Activated naive CD4-positive, alpha-beta T cell treated with anti-CD3 and anti-CD28 coated beads, Interleukin-2, amount 50 U/mL, for 72 hours (primary cell): ENCODE measurements around the gene HEATR9. TPM values are rescaled to one million over a fixed set of nuclear protein-coding genes. Genes with fewer than 3 reads are reported as not detected.

Experiments used
- ATAC-seq, 2 donors: fragments of 150-1000 bp; cut with Tn5 transposase; 2 replicates each; pipeline ENCODE4 v1.10.0; 2021; ENCODE audit warnings: mild to moderate bottlenecking in 2 of 2, moderate library complexity in 2 of 2
- DNase-seq, 2 donors: peaks; one replicate each; pipeline ENCODE4 v3.0.0; 2021 to 2022; ENCODE audit warnings: low spot score in 2 of 2
- H3K27ac Mint-ChIP-seq, 2 donors: one replicate each; pipeline ENCODE4 v1.8.0; 2022; ENCODE audit warnings: mild to moderate bottlenecking in 2 of 2, mixed read lengths in 2 of 2
- H3K36me3 Mint-ChIP-seq, 2 donors: one replicate each; pipeline ENCODE4 v1.8.0; 2022; ENCODE audit warnings: mixed read lengths in 2 of 2
- H3K9me3 Mint-ChIP-seq, 2 donors: one replicate each; pipeline ENCODE4 v1.8.0; 2022; ENCODE audit warnings: mixed read lengths in 2 of 2
- total RNA-seq, 2 donors: library from RNA; stranded (reverse); gene quantifications; one replicate each; pipeline ENCODE4 v1.2.3, GENCODE V29; 2022

Gene HEATR9
- total RNA-seq, 2 donors from 2014 or later, result not detected

GRCh38 chr17:35846055-35846809, 22.5 kb downstream of the HEATR9 start:
- DNase-seq (no peak), ATAC-seq (no peak)
- Mint-ChIP-seq H3K36me3 (peaks cover 18 to 27% of the 10 kb centered on the region in 2 donors), H3K27ac (no peak overlapping the region), H3K9me3 (no peaks in the 10 kb centered on the region)

DNA sequence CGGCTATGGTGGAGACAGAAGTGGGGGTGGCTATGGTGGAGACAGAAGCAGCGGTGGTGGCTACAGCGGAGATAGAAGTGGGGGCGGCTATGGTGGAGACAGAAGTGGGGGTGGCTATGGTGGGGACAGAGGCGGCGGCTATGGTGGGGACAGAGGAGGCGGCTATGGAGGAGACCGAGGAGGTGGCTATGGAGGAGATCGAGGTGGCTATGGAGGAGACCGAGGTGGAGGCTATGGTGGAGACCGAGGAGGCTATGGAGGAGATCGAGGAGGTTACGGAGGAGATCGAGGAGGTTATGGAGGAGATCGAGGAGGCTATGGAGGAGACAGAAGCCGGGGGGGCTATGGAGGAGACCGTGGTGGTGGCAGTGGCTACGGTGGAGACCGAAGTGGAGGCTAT, 24.1 kb downstream of the HEATR9 start:
- no peaks in the 10 kb centered on the region for H3K9me3 Mint-ChIP-seq
- ATAC-seq (no peak), DNase-seq (no peak)
- H3K27ac Mint-ChIP-seq, result peak overlapping the region in 1 of 2 donors; percentile 45
- peaks cover 12 to 27% of the 10 kb centered on the region in 2 donors for H3K36me3 Mint-ChIP-seq

GRCh38 chr17:35843698-35844097, 25.0 kb downstream of the HEATR9 start:
- DNase-seq (no peak), ATAC-seq (no peak)
- Mint-ChIP-seq H3K27ac (peak overlapping the region in 1 of 2 donors; percentile 66), H3K36me3 (peaks cover 9 to 25% of the 10 kb centered on the region in 2 donors), H3K9me3 (no peaks in the 10 kb centered on the region)

DNA sequence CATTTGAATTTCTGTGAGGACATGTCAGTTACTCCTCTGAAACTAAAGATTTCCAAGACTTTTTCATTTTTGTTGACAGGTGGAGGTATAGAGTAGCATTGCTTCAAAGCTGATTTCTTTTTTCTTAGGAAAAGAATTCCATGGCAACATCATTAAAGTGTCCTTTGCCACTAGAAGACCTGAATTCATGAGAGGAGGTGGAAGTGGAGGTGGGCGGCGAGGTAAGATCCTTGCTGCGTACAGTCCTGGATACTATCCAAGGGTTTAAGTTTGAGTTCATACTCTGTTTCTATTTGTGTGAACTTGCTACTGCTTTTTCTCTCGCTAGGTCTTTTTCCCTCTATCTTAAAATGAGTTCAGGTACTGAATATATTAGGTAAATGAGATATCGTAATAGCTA, 26.5 kb downstream of the HEATR9 start:
- Mint-ChIP-seq H3K36me3 (peaks cover 9 to 29% of the 10 kb centered on the region in 2 donors), H3K9me3 (no peaks in the 10 kb centered on the region), H3K27ac (peak overlapping the region in 1 of 2 donors; percentile 31)
- DNase-seq (no peak), ATAC-seq (no peak)

- Mint-ChIP-seq H3K9me3 (no peaks in the 10 kb centered on the region), H3K27ac (peak overlapping the region; percentile 31 to 50), H3K36me3 (peaks cover 9 to 33% of the 10 kb centered on the region in 2 donors)
- ATAC-seq (no peak), DNase-seq (no peak)
Observed at GRCh38 chr17:35841505-35841904, 27.2 kb downstream of the HEATR9 start.

DNA sequence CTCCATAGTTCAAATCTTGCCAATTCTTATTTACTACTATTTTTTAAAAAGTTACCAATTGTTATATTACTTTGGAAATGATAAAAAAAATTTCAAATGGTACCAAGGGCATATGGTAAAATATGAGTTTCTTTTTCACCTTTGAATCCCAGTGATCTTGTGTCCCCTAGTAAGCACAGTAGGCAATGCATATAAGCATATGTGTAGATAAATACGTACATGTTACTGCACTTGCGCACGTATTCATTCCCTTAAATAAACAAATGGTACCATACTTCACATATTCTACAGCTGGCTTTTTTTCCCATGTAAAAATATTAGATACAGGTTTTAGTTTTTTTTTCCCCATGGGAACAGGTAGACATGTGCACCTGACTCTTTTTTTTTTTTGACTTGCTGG, 27.6 kb downstream of the HEATR9 start:
- DNase-seq, result no peak
- peaks cover 9 to 37% of the 10 kb centered on the region in 2 donors for H3K36me3 Mint-ChIP-seq

GRCh38 chr17:35825206-35825605, 43.5 kb downstream of the HEATR9 start:
- Mint-ChIP-seq H3K36me3 (peaks cover 6 to 23% of the 10 kb centered on the region in 2 donors), H3K27ac (no peak overlapping the region), H3K9me3 (no peaks in the 10 kb centered on the region)
- no peak for ATAC-seq
- no peak for DNase-seq

More for the DNA sequence above, 27.6 kb downstream of the HEATR9 start:
- no peak for ATAC-seq
- H3K9me3 Mint-ChIP-seq, result no peaks in the 10 kb centered on the region
- H3K27ac Mint-ChIP-seq, result no peak overlapping the region

GRCh38 chr17:35821308-35821707, 47.4 kb downstream of the HEATR9 start:
- no peaks in the 10 kb centered on the region for H3K9me3 Mint-ChIP-seq
- DNase-seq (no peak), ATAC-seq (no peak)
- peaks cover 6 to 15% of the 10 kb centered on the region in 2 donors for H3K36me3 Mint-ChIP-seq
- H3K27ac Mint-ChIP-seq, result peak overlapping the region in 1 of 2 donors; percentile 33

GRCh38 chr17:35819455-35819854, 49.2 kb downstream of the HEATR9 start:
- no peak for ATAC-seq
- Mint-ChIP-seq H3K27ac (no peak overlapping the region), H3K36me3 (peaks cover 6 to 15% of the 10 kb centered on the region in 2 donors), H3K9me3 (no peaks in the 10 kb centered on the region)
- DNase-seq, result no peak

DNA sequence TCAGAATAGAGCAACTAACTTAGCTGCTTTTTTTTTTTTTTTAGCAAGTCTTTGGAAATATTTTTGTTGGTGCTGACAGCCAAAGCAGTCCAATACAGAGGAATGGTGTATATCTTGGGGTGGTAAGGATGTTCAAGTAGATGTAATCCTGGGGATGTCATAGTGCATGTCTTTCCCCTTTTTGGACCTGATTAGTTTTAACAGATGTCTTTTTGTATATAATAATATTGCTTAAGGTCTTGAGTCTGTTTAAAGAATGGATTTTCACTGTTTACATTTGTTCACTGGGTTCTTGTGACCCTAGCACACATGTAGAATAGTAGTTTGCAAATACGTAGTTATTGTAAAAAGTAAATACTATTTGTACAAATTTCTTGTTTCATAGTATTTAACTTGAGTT, 51.5 kb downstream of the HEATR9 start:
- Mint-ChIP-seq H3K27ac (no peak overlapping the region), H3K9me3 (no peaks in the 10 kb centered on the region), H3K36me3 (peaks cover 0 to 9% of the 10 kb centered on the region in 2 donors)
- ATAC-seq (no peak), DNase-seq (no peak)

DNA sequence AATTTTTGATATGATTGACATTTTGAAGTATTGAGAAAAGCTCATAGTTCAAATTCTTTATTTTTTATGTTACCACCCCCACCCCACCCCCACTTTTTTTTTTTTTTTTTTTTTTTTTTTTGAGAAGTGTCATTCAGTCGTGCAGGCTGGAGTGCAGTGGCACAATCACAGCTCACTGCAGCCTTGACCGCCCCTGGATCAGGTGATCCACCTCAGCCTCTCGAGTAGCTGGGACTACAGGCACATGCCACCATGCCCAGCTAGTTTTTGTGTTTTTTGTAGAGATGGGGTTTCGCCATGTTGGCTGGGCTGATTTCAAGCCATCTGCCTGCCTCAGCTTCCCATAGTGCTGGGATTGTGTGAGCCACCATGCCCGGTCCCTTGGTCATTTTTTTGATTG, 52.0 kb downstream of the HEATR9 start:
- Mint-ChIP-seq H3K27ac (no peak overlapping the region), H3K36me3 (peaks cover 0 to 9% of the 10 kb centered on the region in 2 donors), H3K9me3 (no peaks in the 10 kb centered on the region)
- ATAC-seq (no peak), DNase-seq (no peak)

- Mint-ChIP-seq H3K27ac (no peak overlapping the region), H3K36me3 (peaks cover 16 to 18% of the 10 kb centered on the region in 2 donors), H3K9me3 (no peaks in the 10 kb centered on the region)
- ATAC-seq (no peak), DNase-seq (no peak)
Observed at GRCh38 chr17:35812456-35812855, 56.2 kb downstream of the HEATR9 start.

DNA sequence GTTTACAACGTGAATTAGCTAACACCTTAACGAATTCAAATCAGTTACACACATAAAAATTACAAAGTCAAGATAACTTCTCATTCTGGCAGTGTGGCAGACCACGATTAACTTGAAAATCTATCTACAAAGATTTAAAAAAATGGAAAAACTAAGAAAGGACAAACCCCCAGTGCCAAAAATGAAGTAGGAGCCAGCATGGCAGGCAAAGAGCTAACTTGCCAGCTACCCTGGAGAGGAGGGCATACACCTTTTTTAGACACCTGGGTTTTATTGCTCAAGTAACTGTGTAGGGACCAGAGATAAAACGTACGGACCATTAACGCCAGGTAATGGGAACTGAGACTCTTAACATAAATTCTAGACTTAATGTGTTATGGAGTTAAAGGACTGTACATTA, 56.9 kb downstream of the HEATR9 start:
- no peak overlapping the region for H3K27ac Mint-ChIP-seq
- DNase-seq (no peak), ATAC-seq (no peak)
- H3K36me3 Mint-ChIP-seq, result peaks cover 16 to 18% of the 10 kb centered on the region in 2 donors
- no peaks in the 10 kb centered on the region for H3K9me3 Mint-ChIP-seq

- peak in 1 of 2 donors; percentile 30 for ATAC-seq
- no peaks in the 10 kb centered on the region for H3K9me3 Mint-ChIP-seq
- H3K36me3 Mint-ChIP-seq, result peaks cover 16 to 18% of the 10 kb centered on the region in 2 donors
- DNase-seq, result peak in 1 of 2 donors; percentile 65
- H3K27ac Mint-ChIP-seq, result peak overlapping the region; percentile 92 to 96
Observed at GRCh38 chr17:35809855-35810461, 58.7 kb downstream of the HEATR9 start.

GRCh38 chr17:35808962-35809854, 59.5 kb downstream of the HEATR9 start, which contains the start of gene TAF15:
TAF15 (plus strand) TSS chr17:35809484; CDS start chr17:35809570, 86 bp downstream.
- DNase-seq (peak; percentile 92 to 97), ATAC-seq (peak; percentile 92 to 94)
- H3K36me3 Mint-ChIP-seq, result peaks cover 16 to 18% of the 10 kb centered on the region in 2 donors
- no peaks in the 10 kb centered on the region for H3K9me3 Mint-ChIP-seq
- H3K27ac Mint-ChIP-seq, result peak within 1 kb of the TSS; percentile 92 to 96

DNA sequence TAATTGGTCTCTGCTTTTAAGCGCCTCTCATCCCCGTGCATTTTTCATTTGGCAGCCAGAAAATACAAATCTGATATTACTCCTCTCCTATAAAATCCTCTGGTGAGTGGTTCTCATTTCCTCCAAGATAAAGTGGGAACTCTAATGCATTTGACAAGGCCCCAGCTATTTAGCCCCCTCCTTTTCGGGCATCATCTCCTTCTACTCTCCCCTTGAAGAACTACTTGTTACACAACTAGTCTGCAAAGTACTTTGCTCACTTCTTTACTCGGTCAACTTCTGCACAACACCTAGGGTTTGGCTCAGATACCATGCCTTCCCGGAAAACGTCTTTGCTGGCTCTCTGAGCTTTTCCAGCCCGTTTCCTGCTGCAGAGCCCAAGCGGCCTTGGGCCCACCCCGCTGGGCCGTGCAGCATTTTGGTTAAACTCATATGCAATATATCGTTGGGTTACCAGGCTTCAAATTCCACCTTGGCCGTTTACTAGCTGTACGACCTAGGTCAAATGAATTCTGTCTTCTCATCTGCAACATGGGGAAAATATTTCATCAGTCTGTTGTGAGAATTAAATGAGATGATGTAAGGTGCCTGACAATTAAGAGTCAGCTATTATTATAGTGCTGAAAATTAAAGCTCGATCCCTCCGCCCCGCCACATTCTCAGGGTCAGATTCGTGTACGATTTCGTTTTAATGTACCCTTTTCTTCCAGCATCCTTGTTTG, 60.3 kb downstream of the HEATR9 start:
- DNase-seq (no peak), ATAC-seq (no peak)
- H3K27ac Mint-ChIP-seq, result peak overlapping the region; percentile 92 to 96
- peaks cover 16 to 18% of the 10 kb centered on the region in 2 donors for H3K36me3 Mint-ChIP-seq
- no peaks in the 10 kb centered on the region for H3K9me3 Mint-ChIP-seq
